GM12878 (cell line): Measurements from ENCODE around the gene ANKRD28. TPM values are rescaled to one million over a fixed set of nuclear protein-coding genes. Genes with fewer than 3 reads are reported as not detected.

Experiments used
- CBFB ChIP-seq: IDR thresholded peaks from 2 replicates; pipeline ENCODE4 v1.6.1; 2016; ENCODE audit warnings: antibody characterized with exemption, low read depth
- CEBPB ChIP-seq, 2 experiments: fragments of 150-350 bp in 1 of 2; IDR thresholded peaks; 2 replicates each; pipeline ENCODE4 v1.6.1; 2012 to 2014; ENCODE audit warnings: low read depth in 2 of 2, low read length in 2 of 2, borderline replicate concordance in 1 of 2, inconsistent platforms in 1 of 2
- ESRRA ChIP-seq: IDR thresholded peaks from 2 replicates; pipeline ENCODE4 v1.6.1; 2012; ENCODE audit warnings: mild to moderate bottlenecking, low read length, improper control_type of control experiment
- ETV6 ChIP-seq, 2 experiments: fragments of 450-650 bp in 1 of 2; IDR thresholded peaks in 1 of 2; conservative IDR thresholded peaks in 1 of 2; 2 replicates each; pipeline ENCODE4 v1.6.1; 2014; ENCODE audit warnings: antibody characterized with exemption in 1 of 2, borderline replicate concordance in 1 of 2, low read depth in 1 of 2, mild to moderate bottlenecking in 1 of 2, moderate library complexity in 1 of 2
- HCFC1 ChIP-seq: fragments of 150-350 bp; IDR thresholded peaks from 2 replicates; pipeline ENCODE4 v1.6.1; 2014; ENCODE audit warnings: low read length
- JUNB ChIP-seq: IDR thresholded peaks from 2 replicates; pipeline ENCODE4 v1.6.1; 2016; ENCODE audit warnings: antibody characterized with exemption, mild to moderate bottlenecking
- KDM1A ChIP-seq: fragments of 200-600 bp; sonication (generic); IDR thresholded peaks from 2 replicates; pipeline ENCODE4 v1.6.1; 2016; ENCODE audit warnings: borderline replicate concordance
- MTA3 ChIP-seq: IDR thresholded peaks from 2 replicates; pipeline ENCODE4 v1.6.1; 2012; ENCODE audit warnings: low read length, inconsistent platforms, borderline replicate concordance
- NFYA ChIP-seq: IDR thresholded peaks from 2 replicates; pipeline ENCODE4 v1.6.1; 2011; ENCODE audit warnings: low read depth, mild to moderate bottlenecking, low read length, improper control_type of control experiment, borderline replicate concordance
- RB1 ChIP-seq: fragments of 450-650 bp; formaldehyde crosslinking; IDR thresholded peaks from 2 replicates; pipeline ENCODE4 v1.6.1; 2017; ENCODE audit warnings: mild to moderate bottlenecking, borderline replicate concordance
- SKIL ChIP-seq: fragments of 450-650 bp; IDR thresholded peaks from 2 replicates; pipeline ENCODE4 v1.6.1; 2017; ENCODE audit warnings: mild to moderate bottlenecking, low read depth, inconsistent platforms; ENCODE audit not compliant: poor library complexity, severe bottlenecking
- SREBF2 ChIP-seq: IDR thresholded peaks from 2 replicates; pipeline ENCODE4 v1.6.1; 2012; ENCODE audit warnings: mild to moderate bottlenecking, low read length
- SUPT20H ChIP-seq: IDR thresholded peaks from 2 replicates; pipeline ENCODE4 v1.6.1; 2011; ENCODE audit warnings: low read depth, mild to moderate bottlenecking, low read length, moderate library complexity, borderline replicate concordance; ENCODE audit not compliant: control insufficient read depth
- TAF1 ChIP-seq: IDR thresholded peaks from 2 replicates; pipeline ENCODE4 v1.6.1; 2011; ENCODE audit warnings: mild to moderate bottlenecking, low read depth, low read length, borderline replicate concordance
- TARDBP ChIP-seq: IDR thresholded peaks from 2 replicates; pipeline ENCODE4 v1.6.1; 2016; ENCODE audit warnings: borderline replicate concordance
- ZBED1 ChIP-seq: IDR thresholded peaks from 2 replicates; pipeline ENCODE4 v1.6.1; 2016; ENCODE audit warnings: borderline replicate concordance
- ZNF217 ChIP-seq: fragments of 450-650 bp; IDR thresholded peaks from 2 replicates; pipeline ENCODE4 v1.6.1; 2017; ENCODE audit warnings: antibody characterized with exemption, mild to moderate bottlenecking
- polyA plus RNA-seq, 11 experiments: library from polyadenylated mRNA; depleted of rRNA in 4 of 11; unstranded in 6 of 11; stranded (reverse) in 5 of 11; fragments of >200 nt; fragmentation: Nextera tagmentation in 4 of 11; fragmentation: Illumina TruSeq in 1 of 11; extraction: Ambion mirVana in 4 of 11; extraction: Trizol in 1 of 11; gene quantifications; 1 replicate in 1 of 11; 2 replicates in 10 of 11; pipeline versions ENCODE4 v1.2.1 to v1.2.3, GENCODE V29; 2011 to 2016; ENCODE audit warnings: inconsistent platforms in 2 of 11, missing spikeins in 2 of 11, low read depth in 1 of 11
- total RNA-seq, 4 experiments: library from RNA; depleted of rRNA in 3 of 4; stranded (reverse); fragments of >200 nt in 3 of 4; fragmentation: Illumina TruSeq in 1 of 4; extraction: Trizol in 1 of 4; gene quantifications; 2 replicates each; pipeline versions ENCODE4 v1.2.1 to v1.2.3, GENCODE V29; 2013 to 2021
- TF ChIP-seq, protein P1 (sequence below): IDR thresholded peaks from 2 replicates; pipeline ENCODE4 v1.6.1; 2012; ENCODE audit warnings: improper control_type of control experiment, low read depth, low read length; ENCODE audit not compliant: insufficient replicate concordance
- TF ChIP-seq, protein P2 (sequence below): IDR thresholded peaks from 2 replicates; pipeline ENCODE4 v1.6.1; 2011; ENCODE audit warnings: low read depth, mild to moderate bottlenecking, low read length, moderate library complexity, borderline replicate concordance; ENCODE audit errors: extremely low read depth

The ANKRD28 gene
- total and polyA plus RNA-seq, 10 of the 15 experiments (the other 5 are each of a cell fraction or from before 2014, with no cell fraction given), result 11.2 to 105 (median 38.3) TPM

DNA sequence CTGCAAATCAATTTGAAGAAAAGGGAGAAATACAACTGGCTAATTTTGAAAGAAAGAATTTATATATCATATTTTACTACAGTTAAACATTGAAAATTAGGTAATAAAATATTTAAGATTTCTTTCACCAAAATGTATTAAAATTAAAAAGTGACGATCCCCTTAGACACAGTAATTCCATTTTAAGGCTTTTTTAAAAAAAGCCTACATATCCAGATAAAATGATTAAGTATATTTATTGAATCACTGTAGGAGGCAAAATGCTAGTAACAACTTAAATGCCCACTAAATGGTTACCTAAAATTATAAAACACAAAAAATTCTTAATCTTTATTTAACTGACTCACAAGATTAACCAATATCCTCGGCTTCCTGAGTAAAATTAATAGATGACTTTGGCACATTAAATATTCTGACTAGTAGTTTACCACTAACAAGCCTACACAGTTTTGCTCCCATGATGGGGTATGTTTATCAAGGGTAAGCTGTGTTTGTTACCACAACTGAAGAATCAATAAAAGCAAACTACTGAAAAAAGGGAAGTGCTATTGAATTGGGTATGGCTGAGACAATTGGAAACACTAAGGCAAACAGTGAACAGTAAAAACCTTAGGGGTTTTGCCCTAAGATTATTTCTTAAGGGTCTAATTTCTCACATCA is 28.4 kb downstream of the ANKRD28 start (continued):
- TF ChIP-seq KDM1A (no peak), RB1 (no peak), CBFB (0 out of 2 replicates have a peak, but pooled peaks have one; percentile 0), MTA3 (no peak), SUPT20H (no peak), ZNF217 (no peak), NFYA (no peak), CEBPB (IDR thresholded peaks at IDR 0.05; ENCODE audit: borderline replicate concordance in 1 of 2, low read depth in 2 of 2, low read length in 2 of 2) (no peak; a peak in 1 of 4 replicates), HCFC1 (no peak), TARDBP (no peak), ETV6 (conservative IDR thresholded peaks at IDR 0.05 in 1 of 2, IDR thresholded peaks at IDR 0.05 in 1 of 2; ENCODE audit: borderline replicate concordance in 1 of 2, low read depth in 1 of 2) (no peak), TAF1 (no peak), SKIL (no peak), SREBF2 (no peak), ESRRA (no peak), JUNB (peak; percentile 12; the same call in 1 of the 2 replicates), ZBED1 (no peak)
- TF ChIP-seq, protein P1, sequence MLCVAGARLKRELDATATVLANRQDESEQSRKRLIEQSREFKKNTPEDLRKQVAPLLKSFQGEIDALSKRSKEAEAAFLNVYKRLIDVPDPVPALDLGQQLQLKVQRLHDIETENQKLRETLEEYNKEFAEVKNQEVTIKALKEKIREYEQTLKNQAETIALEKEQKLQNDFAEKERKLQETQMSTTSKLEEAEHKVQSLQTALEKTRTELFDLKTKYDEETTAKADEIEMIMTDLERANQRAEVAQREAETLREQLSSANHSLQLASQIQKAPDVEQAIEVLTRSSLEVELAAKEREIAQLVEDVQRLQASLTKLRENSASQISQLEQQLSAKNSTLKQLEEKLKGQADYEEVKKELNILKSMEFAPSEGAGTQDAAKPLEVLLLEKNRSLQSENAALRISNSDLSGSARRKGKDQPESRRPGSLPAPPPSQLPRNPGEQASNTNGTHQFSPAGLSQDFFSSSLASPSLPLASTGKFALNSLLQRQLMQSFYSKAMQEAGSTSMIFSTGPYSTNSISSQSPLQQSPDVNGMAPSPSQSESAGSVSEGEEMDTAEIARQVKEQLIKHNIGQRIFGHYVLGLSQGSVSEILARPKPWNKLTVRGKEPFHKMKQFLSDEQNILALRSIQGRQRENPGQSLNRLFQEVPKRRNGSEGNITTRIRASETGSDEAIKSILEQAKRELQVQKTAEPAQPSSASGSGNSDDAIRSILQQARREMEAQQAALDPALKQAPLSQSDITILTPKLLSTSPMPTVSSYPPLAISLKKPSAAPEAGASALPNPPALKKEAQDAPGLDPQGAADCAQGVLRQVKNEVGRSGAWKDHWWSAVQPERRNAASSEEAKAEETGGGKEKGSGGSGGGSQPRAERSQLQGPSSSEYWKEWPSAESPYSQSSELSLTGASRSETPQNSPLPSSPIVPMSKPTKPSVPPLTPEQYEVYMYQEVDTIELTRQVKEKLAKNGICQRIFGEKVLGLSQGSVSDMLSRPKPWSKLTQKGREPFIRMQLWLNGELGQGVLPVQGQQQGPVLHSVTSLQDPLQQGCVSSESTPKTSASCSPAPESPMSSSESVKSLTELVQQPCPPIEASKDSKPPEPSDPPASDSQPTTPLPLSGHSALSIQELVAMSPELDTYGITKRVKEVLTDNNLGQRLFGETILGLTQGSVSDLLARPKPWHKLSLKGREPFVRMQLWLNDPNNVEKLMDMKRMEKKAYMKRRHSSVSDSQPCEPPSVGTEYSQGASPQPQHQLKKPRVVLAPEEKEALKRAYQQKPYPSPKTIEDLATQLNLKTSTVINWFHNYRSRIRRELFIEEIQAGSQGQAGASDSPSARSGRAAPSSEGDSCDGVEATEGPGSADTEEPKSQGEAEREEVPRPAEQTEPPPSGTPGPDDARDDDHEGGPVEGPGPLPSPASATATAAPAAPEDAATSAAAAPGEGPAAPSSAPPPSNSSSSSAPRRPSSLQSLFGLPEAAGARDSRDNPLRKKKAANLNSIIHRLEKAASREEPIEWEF, result peak; percentile 79
- TF ChIP-seq, protein P2, sequence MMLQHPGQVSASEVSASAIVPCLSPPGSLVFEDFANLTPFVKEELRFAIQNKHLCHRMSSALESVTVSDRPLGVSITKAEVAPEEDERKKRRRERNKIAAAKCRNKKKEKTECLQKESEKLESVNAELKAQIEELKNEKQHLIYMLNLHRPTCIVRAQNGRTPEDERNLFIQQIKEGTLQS, result no peak
